ENCODE data around the gene SLC29A4. TPM values are rescaled to one million over a fixed set of nuclear protein-coding genes. Genes with fewer than 3 reads are reported as not detected.
"Not testable (repeated sequence)": the region's sequence is repeated elsewhere in the genome, so short reads cannot be mapped to it uniquely, and the experiment has no call there.

Gene SLC29A4
- total RNA-seq, 1 donor: 2.2 TPM

DNA sequence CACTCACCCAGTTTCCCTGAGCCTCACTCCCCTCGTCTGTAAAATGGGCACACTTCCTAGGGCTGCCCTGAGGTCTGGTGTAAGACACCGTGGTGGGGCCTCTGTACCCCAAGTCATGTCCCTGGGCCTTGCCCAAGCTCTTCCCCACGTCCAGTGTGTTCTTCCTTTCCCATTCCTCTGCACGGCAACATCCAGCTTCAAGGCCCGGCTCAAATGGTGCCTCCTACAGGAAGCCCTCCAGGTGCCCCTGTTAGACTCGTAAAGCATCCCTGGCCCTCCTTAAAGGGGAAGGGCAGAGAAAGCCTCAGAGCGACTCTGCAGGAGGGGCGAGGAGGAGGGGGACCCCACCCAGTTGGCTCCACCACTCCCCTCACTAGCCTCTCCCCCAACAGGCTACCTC is 8.6 kb downstream of the SLC29A4 start:
- no peak overlapping the region for H3K4me3 ChIP-seq (ENCODE audit: low read depth, low read length)
- DNase-seq (ENCODE audit: low read depth): no peak
- TF ChIP-seq, protein P1, sequence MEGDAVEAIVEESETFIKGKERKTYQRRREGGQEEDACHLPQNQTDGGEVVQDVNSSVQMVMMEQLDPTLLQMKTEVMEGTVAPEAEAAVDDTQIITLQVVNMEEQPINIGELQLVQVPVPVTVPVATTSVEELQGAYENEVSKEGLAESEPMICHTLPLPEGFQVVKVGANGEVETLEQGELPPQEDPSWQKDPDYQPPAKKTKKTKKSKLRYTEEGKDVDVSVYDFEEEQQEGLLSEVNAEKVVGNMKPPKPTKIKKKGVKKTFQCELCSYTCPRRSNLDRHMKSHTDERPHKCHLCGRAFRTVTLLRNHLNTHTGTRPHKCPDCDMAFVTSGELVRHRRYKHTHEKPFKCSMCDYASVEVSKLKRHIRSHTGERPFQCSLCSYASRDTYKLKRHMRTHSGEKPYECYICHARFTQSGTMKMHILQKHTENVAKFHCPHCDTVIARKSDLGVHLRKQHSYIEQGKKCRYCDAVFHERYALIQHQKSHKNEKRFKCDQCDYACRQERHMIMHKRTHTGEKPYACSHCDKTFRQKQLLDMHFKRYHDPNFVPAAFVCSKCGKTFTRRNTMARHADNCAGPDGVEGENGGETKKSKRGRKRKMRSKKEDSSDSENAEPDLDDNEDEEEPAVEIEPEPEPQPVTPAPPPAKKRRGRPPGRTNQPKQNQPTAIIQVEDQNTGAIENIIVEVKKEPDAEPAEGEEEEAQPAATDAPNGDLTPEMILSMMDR (IDR thresholded peaks at IDR 0.05; ENCODE audit: insufficient read depth, low read depth, low read length): no peak

DNA sequence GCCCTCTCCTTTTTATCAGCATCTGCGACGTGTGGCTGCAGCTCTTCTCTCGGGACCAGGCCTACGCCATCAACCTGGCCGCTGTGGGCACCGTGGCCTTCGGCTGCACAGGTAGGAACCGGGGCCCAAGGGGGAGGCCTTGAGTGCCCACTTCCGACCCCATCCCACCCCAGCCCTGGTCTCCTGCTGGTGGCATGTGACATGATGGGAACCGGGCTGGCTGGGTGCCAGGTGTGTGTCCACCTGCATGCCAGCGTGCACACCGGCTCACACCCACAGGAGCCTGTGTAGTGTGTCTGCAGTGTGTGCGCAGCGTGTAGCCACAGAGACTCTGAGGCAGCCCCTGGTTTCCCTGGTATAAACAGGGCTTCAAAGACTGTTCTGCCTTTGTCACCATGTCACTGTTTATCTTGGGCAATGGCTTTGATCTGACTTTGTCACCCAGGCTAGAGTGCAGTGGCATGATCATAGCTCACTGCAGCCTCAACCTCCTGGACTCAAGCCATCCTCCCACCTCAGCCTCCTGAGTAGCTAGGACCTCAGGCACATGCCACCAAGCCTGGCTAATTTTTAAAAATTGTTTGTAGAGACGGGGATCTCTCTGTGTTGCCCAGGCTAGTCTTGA is 9.1 kb downstream of the SLC29A4 start:
- not testable (repeated sequence) for H3K4me3 ChIP-seq (ENCODE audit: low read depth, low read length); DNase-seq (ENCODE audit: low read depth)

DNA sequence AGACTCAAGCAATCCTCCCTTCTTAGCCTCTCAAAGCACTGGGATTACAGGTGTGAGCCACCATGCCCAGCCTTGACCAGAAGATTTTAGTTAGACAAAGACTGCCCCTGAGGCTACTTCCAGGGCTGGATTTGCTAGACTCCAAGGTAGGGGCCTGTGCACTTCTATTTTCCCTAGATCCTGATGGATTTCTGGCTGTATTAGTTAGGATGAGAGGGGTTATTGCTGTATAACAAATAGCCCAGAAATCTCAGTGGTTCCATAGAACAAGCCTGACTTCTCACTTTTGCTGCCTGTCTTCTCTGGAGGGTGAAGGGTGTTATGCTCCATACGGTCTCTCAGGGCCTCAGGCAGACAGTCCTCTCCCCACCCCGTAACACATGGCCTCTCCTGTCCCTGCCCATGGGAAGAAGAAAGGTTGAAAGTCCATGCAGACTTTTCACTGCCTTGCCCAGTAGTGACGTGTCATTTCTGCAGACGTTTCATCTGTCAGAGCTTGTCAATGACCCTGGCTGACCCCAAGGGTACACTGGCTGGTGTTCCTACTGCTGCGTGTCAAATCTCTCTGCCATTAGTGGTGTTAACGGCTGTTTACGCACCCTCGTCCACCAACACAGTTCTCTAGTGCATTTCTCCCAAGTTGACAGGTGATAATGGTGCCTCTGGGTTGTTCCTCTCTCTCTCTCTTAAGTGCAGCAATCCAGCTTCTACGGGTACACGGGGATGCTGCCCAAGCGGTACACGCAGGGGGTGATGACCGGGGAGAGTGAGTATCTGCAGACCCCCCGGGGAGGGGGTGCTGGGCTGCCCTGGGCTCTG is 11.6 kb downstream of the SLC29A4 start:
- DNase-seq (ENCODE audit: low read depth): no peak
- TF ChIP-seq, protein P1 (IDR thresholded peaks at IDR 0.05; ENCODE audit: insufficient read depth, low read depth, low read length): no peak
- H3K4me3 ChIP-seq (ENCODE audit: low read depth, low read length): no peak overlapping the region

DNA sequence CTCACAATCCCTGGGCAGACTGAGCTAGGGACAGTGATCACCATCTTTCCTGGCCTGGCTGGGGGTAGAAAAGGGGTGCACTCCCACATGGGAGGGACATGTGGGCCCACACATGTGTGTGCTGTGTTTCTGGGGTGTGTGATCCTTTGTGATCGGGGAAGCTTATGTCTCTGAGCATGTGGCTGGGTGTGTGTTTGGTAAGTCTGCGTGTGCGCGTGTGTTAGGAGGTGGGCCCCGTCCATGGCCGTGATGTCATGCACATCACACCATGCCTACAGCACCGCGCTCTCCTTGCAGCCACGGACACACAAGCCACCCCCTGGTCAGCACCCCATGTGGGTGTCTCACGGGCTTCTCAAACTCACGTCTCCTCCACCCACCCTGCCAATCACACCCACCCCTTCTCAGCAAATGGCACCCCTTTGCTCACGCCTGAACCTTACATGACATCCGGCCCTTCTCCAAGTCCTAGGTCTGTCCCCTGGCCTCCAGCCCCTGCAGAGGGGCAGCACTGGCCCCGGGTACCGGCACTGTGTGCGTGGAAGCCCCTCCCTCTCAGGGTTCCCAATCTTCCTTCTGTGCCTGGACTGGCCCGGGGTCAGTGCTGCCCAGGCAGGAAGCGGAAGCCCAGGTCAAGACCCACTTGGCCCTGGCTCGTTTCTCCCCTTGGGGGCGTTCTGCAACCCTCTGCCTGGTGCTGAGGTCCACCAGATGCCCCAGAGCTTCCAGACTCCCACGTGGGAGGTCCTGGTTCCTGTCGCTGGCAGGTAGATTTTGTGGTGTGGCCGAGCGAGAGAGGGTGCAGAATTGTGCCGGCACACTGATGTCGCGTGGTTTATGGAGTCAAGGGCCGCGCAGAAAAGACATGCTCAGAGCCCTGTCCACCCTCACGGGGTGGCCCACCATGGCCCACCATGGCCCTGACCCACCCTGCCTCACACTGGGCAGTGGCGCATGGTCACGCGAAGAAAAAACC is 12.6 kb downstream of the SLC29A4 start:
- TF ChIP-seq, protein P1 (IDR thresholded peaks at IDR 0.05; ENCODE audit: insufficient read depth, low read depth, low read length): no peak
- DNase-seq (ENCODE audit: low read depth): no peak
- H3K4me3 ChIP-seq (ENCODE audit: low read depth, low read length): no peak overlapping the region

DNA sequence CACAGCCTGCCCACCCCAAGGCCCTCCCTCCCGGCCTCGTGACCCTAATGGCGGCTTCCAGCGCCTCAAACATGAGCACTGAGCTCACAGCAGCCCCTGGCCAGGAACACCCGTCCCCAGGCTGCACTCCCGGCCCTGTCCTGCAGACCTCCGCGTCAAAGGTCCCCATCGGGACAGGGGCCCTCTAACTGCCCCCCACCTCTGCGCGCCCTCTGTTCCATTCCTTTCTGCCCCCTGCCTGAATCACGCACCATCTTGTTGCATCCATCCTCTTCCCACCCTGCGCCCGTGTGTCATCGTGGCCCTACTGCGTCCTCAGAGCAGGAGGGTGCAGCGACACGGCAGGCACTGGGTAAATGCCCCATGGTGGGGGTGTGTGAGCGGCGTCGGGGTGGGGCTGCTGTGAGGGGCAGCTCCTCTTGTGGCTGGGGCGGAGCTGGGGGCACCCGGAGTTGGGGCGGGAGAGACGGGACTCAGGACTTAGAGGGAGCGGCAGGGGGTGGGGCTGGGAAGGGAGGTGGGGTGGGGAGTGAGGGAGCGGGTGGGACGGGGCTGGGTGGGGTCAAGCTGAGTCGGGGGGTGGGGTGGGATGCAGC is 13.4 kb downstream of the SLC29A4 start:
- no peak overlapping the region for H3K4me3 ChIP-seq (ENCODE audit: low read depth, low read length)
- TF ChIP-seq, protein P1 (IDR thresholded peaks at IDR 0.05; ENCODE audit: insufficient read depth, low read depth, low read length): no peak
- no peak for DNase-seq (ENCODE audit: low read depth)

DNA sequence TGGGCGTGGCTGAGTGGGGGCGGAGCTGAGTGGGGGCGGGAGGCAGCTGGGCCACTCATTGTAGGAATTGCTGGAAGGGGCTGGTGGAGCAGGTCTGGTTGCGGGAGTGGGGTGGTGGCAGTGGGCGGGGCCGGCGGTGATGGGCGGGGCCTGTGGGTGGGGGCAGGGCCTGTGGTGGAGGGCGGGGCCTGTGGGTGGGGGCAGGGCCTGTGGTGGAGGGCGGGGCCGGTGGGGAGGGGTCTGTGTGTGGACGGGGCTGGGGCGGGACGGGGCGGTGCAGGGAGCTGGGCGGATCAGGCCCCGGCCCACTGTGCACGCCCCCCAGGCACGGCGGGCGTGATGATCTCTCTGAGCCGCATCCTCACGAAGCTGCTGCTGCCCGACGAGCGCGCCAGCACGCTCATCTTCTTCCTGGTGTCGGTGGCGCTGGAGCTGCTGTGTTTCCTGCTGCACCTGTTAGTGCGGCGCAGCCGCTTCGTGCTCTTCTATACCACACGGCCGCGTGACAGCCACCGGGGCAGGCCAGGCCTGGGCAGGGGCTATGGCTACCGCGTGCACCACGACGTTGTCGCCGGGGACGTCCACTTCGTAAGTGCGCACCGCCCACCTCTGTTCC is 14.0 kb downstream of the SLC29A4 start:
- no peak for DNase-seq (ENCODE audit: low read depth)
- TF ChIP-seq, protein P1 (IDR thresholded peaks at IDR 0.05; ENCODE audit: insufficient read depth, low read depth, low read length): no peak
- H3K4me3 ChIP-seq (ENCODE audit: low read depth, low read length): no peak overlapping the region

Data from fibroblast of villous mesenchyme (primary cell).